Diencephalon (tissue), 1 donor: Measurements from ENCODE around the gene TMEM39A. TPM values are rescaled to one million over a fixed set of nuclear protein-coding genes. Genes with fewer than 3 reads are reported as not detected.

Experiments used
- total RNA-seq: library from RNA; depleted of rRNA; stranded (reverse); fragments of >200 nt; gene quantifications from one replicate; pipeline ENCODE4 v1.2.3, GENCODE V29; 2014

TMEM39A gene
- total RNA-seq = 13.4 TPM

GRCh38 chr3:119463171-119464169, at the start of gene TMEM39A:
TMEM39A (minus strand) TSS chr3:119463615; CDS start chr3:119462074, 1,541 bp downstream.

GRCh38 chr3:119498186-119499011, 35.0 kb upstream of the TMEM39A start, which contains the start of gene TIMMDC1:
TIMMDC1 (plus strand) TSS chr3:119498547; CDS start chr3:119498734, 187 bp downstream.

Other genes starting within 250 kb of the TMEM39A start
- gene B4GALT4, start 222.7 kb downstream of the TMEM39A start, total RNA-seq = 12.0 TPM
- gene ARHGAP31, start 169.2 kb downstream of the TMEM39A start, total RNA-seq = 6.5 TPM
- gene POGLUT1, start 5.3 kb upstream of the TMEM39A start, total RNA-seq = 16.8 TPM
- 31.4 TPM for gene TIMMDC1, start 34.9 kb upstream of the TMEM39A start, total RNA-seq
- under 0.01 TPM for gene CD80, start 96.0 kb upstream of the TMEM39A start, total RNA-seq
- 2.3 TPM for gene ADPRH, start 115.9 kb upstream of the TMEM39A start, total RNA-seq
- 0.23 TPM for gene PLA1A, start 134.3 kb upstream of the TMEM39A start, total RNA-seq
- 0.69 TPM for gene POPDC2, start 197.0 kb upstream of the TMEM39A start, total RNA-seq
- 22.6 TPM for gene COX17, start 213.8 kb upstream of the TMEM39A start, total RNA-seq
- gene CFAP91, start 239.4 kb upstream of the TMEM39A start, total RNA-seq = 12.9 TPM